Testis (tissue), 3 donors: ENCODE results near the gene OR5C1. TPM values are rescaled to one million over a fixed set of nuclear protein-coding genes. Genes with fewer than 3 reads are reported as not detected.
"Not testable (repeated sequence)": the region's sequence is repeated elsewhere in the genome, so short reads cannot be mapped to it uniquely, and the experiment has no call there.

Experiments
- DNase-seq: peaks from one replicate; pipeline ENCODE4 v3.0.0-alpha.2; 2019
- H3K27ac ChIP-seq, 2 donors: fragments of 200-600 bp; sonication (generic); one replicate each; pipeline ENCODE4 v1.5.1; 2019
- H3K27me3 ChIP-seq: fragments of 200-600 bp; sonication (generic); one replicate; pipeline ENCODE4 v1.5.1; 2019
- H3K36me3 ChIP-seq: fragments of 200-600 bp; sonication (generic); one replicate; pipeline ENCODE4 v1.5.1; 2017; ENCODE audit warnings: low read depth; ENCODE audit errors: missing control alignments
- H3K4me1 ChIP-seq: fragments of 200-600 bp; sonication (generic); one replicate; pipeline ENCODE4 v1.5.1; 2019
- H3K4me3 ChIP-seq, 2 donors: fragments of 200-600 bp; sonication (generic); one replicate each; pipeline ENCODE4 v1.5.1; 2017 to 2019
- H3K9me3 ChIP-seq: fragments of 200-600 bp; sonication (generic); one replicate; pipeline ENCODE4 v1.5.1; 2017
- POLR2A ChIP-seq: fragments of 450-650 bp; IDR thresholded peaks from one replicate; pipeline ENCODE4 v1.6.1; 2017; ENCODE audit warnings: antibody characterized with exemption, mild to moderate bottlenecking, moderate library complexity
- WGBS, 2 donors: methylation state at CpG; one replicate each; pipeline ENCODE4 v1.1.5; 2018; 5-methylcytosine and 5-hydroxymethylcytosine counted together
- intact Hi-C: fragments of 100-400 bp; cut with DNase I; formaldehyde crosslinking; loops from one replicate; pipeline ENCODE4 v1.15.1; 2023; ENCODE audit warnings: low total_unique reads
- polyA plus RNA-seq: library from polyadenylated mRNA; stranded (reverse); fragments of 350-450 nt; fragmentation: Illumina TruSeq; extraction: RNeasy Lipid Tissue Mini Kit (QIAGEN cat#74804); gene quantifications from one replicate; pipeline ENCODE4 v1.2.3, GENCODE V29; 2014; ENCODE audit warnings: low read depth, low replicate concordance; ENCODE audit not compliant: insufficient read depth
- total RNA-seq, 2 donors: library from RNA; depleted of rRNA; stranded (reverse); fragments of >200 nt; gene quantifications; one replicate each; pipeline ENCODE4 v1.2.3, GENCODE V29; 2016
- TF ChIP-seq, protein P1 (sequence below), 3 experiments: fragments of 450-650 bp in 2 of 3; fragments of 200-600 bp in 1 of 3; sonication (generic) in 1 of 3; IDR thresholded peaks; one replicate each; pipeline ENCODE4 v1.5.1; 2016 to 2019; ENCODE audit warnings: antibody characterized with exemption in 3 of 3, mild to moderate bottlenecking in 2 of 3, moderate library complexity in 1 of 3

The OR5C1 gene
- total and polyA plus RNA-seq, 3 donors from 2014 or later: not detected

DNA sequence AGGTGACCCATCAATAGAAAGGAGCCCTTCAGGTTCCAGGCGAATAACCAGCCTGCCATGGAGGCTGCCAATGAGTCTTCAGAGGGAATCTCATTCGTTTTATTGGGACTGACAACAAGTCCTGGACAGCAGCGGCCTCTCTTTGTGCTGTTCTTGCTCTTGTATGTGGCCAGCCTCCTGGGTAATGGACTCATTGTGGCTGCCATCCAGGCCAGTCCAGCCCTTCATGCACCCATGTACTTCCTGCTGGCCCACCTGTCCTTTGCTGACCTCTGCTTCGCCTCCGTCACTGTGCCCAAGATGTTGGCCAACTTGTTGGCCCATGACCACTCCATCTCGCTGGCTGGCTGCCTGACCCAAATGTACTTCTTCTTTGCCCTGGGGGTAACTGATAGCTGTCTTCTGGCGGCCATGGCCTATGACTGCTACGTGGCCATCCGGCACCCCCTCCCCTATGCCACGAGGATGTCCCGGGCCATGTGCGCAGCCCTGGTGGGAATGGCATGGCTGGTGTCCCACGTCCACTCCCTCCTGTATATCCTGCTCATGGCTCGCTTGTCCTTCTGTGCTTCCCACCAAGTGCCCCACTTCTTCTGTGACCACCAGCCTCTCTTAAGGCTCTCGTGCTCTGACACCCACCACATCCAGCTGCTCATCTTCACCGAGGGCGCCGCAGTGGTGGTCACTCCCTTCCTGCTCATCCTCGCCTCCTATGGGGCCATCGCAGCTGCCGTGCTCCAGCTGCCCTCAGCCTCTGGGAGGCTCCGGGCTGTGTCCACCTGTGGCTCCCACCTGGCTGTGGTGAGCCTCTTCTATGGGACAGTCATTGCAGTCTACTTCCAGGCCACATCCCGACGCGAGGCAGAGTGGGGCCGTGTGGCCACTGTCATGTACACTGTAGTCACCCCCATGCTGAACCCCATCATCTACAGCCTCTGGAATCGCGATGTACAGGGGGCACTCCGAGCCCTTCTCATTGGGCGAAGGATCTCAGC is 11.6 kb downstream of the OR5C1 start, which contains the start of gene OR1K1:
Gene OR1K1 (plus strand): TSS at position 58 of the 995 bp plus-strand sequence. CDS start 0 bp downstream, at position 58.
- Histone ChIP-seq H3K4me1 (no peaks in the 10 kb centered on the region), H3K27ac (no peak within 1 kb of the TSS), H3K4me3 (no peak within 1 kb of the TSS), H3K9me3 (no peaks in the 10 kb centered on the region), H3K36me3 (no peaks in the 10 kb centered on the region), H3K27me3 (no peaks in the 10 kb centered on the region)
- 93 to 95% methylated on average over 25 to 30 of the region's 30 CpGs for WGBS, 2 donors
- DNase-seq: no peak
- no peak for TF ChIP-seq POLR2A
- TF ChIP-seq, protein P1, sequence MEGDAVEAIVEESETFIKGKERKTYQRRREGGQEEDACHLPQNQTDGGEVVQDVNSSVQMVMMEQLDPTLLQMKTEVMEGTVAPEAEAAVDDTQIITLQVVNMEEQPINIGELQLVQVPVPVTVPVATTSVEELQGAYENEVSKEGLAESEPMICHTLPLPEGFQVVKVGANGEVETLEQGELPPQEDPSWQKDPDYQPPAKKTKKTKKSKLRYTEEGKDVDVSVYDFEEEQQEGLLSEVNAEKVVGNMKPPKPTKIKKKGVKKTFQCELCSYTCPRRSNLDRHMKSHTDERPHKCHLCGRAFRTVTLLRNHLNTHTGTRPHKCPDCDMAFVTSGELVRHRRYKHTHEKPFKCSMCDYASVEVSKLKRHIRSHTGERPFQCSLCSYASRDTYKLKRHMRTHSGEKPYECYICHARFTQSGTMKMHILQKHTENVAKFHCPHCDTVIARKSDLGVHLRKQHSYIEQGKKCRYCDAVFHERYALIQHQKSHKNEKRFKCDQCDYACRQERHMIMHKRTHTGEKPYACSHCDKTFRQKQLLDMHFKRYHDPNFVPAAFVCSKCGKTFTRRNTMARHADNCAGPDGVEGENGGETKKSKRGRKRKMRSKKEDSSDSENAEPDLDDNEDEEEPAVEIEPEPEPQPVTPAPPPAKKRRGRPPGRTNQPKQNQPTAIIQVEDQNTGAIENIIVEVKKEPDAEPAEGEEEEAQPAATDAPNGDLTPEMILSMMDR (IDR thresholded peaks at IDR 0.05): no peak
- intact Hi-C loops: no loop called here

DNA sequence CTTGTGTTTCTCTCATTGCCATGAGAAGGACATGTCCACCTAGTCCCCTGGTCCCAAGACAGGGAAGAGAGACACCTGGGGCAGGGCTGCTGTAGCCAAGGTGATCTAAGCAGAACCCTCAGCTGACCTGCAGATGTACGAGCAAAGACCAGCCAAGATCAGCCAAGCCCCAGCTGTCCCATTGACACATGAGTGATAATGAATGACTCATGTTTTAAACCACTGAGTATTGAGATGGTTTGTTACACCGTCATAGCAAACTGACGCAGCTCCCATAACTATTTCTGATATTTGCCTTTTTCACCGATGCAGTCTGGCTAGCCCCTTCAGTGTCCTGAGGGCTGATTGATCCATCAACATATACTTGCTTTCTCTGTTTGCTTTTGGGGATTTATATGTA is 17.9 kb downstream of the OR5C1 start:
- Histone ChIP-seq H3K27me3 (no peaks in the 10 kb centered on the region), H3K9me3 (no peaks in the 10 kb centered on the region), H3K4me3 (no peak overlapping the region), H3K27ac (no peak overlapping the region), H3K36me3 (no peaks in the 10 kb centered on the region), H3K4me1 (no peaks in the 10 kb centered on the region)
- no peak for TF ChIP-seq POLR2A
- TF ChIP-seq, protein P1 (IDR thresholded peaks at IDR 0.05): no peak
- intact Hi-C loops: no loop called here
- WGBS, 2 donors: 93 to 94% methylated on average over 4 of the region's 4 CpGs
- DNase-seq: no peak

DNA sequence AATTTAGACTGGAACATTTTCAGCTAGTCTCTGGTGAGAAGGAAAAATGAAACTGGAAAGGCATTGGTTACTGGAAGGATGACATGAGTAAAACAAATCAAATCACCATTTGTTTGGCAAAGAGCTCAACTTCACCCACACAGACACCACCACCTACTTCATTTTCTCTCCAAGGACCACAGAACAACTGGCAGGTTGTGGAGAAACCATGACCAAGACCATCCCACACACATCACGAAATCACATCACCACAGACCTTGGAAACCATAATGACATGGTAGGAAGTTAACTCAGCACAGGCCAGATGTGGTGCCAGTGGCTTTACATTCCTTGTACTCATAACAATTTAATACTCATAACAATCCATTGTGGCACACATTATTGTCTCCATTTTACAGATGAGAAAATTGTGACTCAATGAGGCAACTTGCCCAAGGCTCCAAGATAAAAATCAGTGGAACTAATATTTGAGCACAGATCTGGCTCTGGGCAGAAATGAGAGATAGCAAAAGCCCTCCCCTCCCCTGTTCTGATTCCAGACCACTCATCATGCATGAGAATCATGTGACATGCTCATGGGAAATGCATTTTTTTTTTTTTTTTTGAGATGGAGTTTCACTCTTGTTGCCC is 18.7 kb downstream of the OR5C1 start:
- TF ChIP-seq, protein P1 (IDR thresholded peaks at IDR 0.05): no peak
- TF ChIP-seq POLR2A: no peak
- intact Hi-C loops: no loop called here
- H3K4me1 ChIP-seq: no peaks in the 10 kb centered on the region
- DNase-seq: no peak
- H3K27me3 ChIP-seq: no peaks in the 10 kb centered on the region
- H3K36me3 ChIP-seq: no peaks in the 10 kb centered on the region
- 88 to 92% methylated on average over 1 of the region's 1 CpG for WGBS, 2 donors
- no peak overlapping the region for H3K27ac ChIP-seq
- no peak overlapping the region for H3K4me3 ChIP-seq
- H3K9me3 ChIP-seq: no peaks in the 10 kb centered on the region

DNA sequence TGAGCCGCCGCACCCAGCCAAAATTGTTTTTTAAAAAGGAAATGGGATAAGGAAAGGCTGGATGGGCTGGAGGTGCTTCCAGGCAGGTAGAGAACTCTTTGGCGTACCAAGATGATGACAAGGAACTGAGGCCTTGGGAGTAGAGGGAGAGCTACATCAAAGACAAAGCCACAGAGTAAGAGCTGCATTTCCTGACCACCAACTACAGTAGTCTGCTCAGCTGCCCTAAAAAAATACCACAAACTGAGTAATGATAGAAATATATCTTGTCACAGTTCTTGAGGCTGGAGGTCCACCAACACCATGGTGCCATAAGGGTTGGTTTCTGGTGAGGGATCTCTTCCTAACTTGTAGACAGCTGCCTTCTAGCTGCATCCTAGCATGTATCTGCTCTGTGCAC is 19.4 kb downstream of the OR5C1 start:
- Histone ChIP-seq H3K4me1 (no peaks in the 10 kb centered on the region), H3K27me3 (no peaks in the 10 kb centered on the region), H3K36me3 (no peaks in the 10 kb centered on the region), H3K4me3 (no peak overlapping the region), H3K27ac (no peak overlapping the region), H3K9me3 (no peaks in the 10 kb centered on the region)
- DNase-seq: no peak
- WGBS, 2 donors: 100% methylated on average over 3 of the region's 3 CpGs
- TF ChIP-seq, protein P1 (IDR thresholded peaks at IDR 0.05): no peak
- no peak for TF ChIP-seq POLR2A
- intact Hi-C loops: no loop called here

DNA sequence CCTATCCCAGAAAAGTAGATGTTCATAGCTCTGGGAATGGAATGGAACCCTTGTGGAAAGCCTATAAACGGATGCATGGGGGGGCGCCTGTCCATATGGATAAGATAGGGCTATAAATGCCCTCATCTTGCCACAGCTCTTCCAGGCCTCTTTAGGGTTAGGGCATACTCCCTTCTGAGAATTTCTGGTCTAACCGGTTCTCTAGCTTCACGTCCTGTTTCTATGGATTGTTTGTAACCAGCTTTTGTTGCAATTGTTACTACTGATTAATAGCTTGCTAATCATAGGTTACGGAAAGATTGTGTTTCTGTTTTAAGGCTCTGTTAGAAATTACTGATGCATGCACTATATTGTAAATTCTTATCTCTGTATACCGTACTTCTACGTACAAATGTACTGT is 20.5 kb downstream of the OR5C1 start:
- H3K4me1 ChIP-seq, intact Hi-C loops, H3K4me3 ChIP-seq, H3K36me3 ChIP-seq, H3K27me3 ChIP-seq, H3K27ac ChIP-seq, H3K9me3 ChIP-seq, DNase-seq: not testable (repeated sequence)
- WGBS, 2 donors: 73 to 76% methylated on average over 7 of the region's 7 CpGs
